GM19025 (cell line): ENCODE results near the gene GRK5.

Source experiments
- ATAC-seq: cut with Tn5 transposase; IDR thresholded peaks from one replicate; pipeline ENCODE4 v1.9.1; 2021; ENCODE audit warnings: mild to moderate bottlenecking, low read depth, moderate library complexity; ENCODE audit not compliant: unreplicated experiment

GRK5 gene

GRCh38 chr10:119333146-119333792 is 125.9 kb downstream of the GRK5 start:
- no peak for ATAC-seq

GRCh38 chr10:119335671-119336353 is 128.4 kb downstream of the GRK5 start:
- no peak for ATAC-seq

- no peak for ATAC-seq
Observed at GRCh38 chr10:119336599-119336998, 129.2 kb downstream of the GRK5 start.

- no peak for ATAC-seq
Observed at GRCh38 chr10:119337223-119337622, 129.9 kb downstream of the GRK5 start.

- ATAC-seq = no peak
Observed at GRCh38 chr10:119337796-119338432, 130.5 kb downstream of the GRK5 start.

GRCh38 chr10:119339109-119339508 is 131.7 kb downstream of the GRK5 start:
- ATAC-seq = no peak

GRCh38 chr10:119340893-119341458 is 133.6 kb downstream of the GRK5 start:
- ATAC-seq = no peak

- ATAC-seq = no peak
Observed at GRCh38 chr10:119341459-119342301, 134.3 kb downstream of the GRK5 start.

GRCh38 chr10:119342335-119342734 is 135.0 kb downstream of the GRK5 start:
- ATAC-seq = no peak

- no peak for ATAC-seq
Observed at GRCh38 chr10:119343011-119343601, 135.7 kb downstream of the GRK5 start.

- no peak for ATAC-seq
Observed at GRCh38 chr10:119344381-119344780, 137.0 kb downstream of the GRK5 start.

GRCh38 chr10:119346095-119346832 is 138.9 kb downstream of the GRK5 start:
- ATAC-seq = no peak

- no peak for ATAC-seq
Observed at GRCh38 chr10:119347181-119347974, 140.0 kb downstream of the GRK5 start.

- no peak for ATAC-seq
Observed at GRCh38 chr10:119348106-119348505, 140.7 kb downstream of the GRK5 start.

GRCh38 chr10:119348516-119349240 is 141.3 kb downstream of the GRK5 start:
- ATAC-seq = no peak

GRCh38 chr10:119349341-119349740 is 142.0 kb downstream of the GRK5 start:
- no peak for ATAC-seq

GRCh38 chr10:119349937-119350501 is 142.6 kb downstream of the GRK5 start:
- ATAC-seq = no peak
